Activated effector memory CD4-positive, alpha-beta T cell treated with Interleukin-2 at 50 U/mL for 16 hours (primary cell): ENCODE data around the gene OR6B2.
"Not testable (repeated sequence)": the region's sequence is repeated elsewhere in the genome, so short reads cannot be mapped to it uniquely, and the experiment has no call there.

ENCODE experiments used
- DNase-seq: peaks from one replicate; pipeline ENCODE4 v3.0.0-alpha.2; 2020

The OR6B2 gene

DNA sequence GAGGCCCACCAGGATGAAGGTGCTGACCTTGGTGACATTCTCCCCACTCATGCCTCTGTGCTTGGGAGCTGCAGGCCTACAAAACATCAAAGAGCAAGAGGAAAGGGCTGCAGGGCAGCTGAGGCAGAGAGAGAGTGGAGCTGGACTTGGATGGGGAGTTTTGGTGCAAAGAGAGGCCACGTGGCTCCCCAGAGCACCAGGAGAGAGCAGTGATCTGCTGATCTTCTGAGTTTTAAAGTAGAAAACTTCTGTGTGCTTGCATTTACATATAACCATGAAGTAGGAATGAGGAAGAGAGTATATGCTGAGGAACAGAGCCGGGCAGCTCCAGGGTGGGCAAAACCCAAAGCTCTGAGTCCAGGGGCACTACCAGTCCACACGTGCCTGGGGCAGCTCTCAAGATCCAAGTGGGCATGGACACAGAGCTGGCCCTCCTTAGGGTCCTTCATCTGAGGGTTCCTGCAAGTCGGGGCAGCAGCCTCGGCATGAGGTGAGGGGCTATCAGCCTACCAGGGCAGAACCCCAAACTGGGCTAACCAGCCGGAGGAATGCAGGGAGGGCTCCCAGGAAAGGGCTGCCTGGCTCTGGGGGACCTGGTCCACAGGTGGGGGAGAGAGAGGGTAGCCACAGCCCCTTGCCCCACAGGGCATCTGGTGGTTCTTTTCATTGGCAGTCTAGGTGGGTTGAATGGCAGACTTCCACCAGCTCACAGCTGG is at the start of gene OR6B2:
OR6B2 (minus strand) TSS at position 51 of the 716 bp plus-strand sequence; CDS start at position 51, 0 bp downstream.
- no peak for DNase-seq

DNA sequence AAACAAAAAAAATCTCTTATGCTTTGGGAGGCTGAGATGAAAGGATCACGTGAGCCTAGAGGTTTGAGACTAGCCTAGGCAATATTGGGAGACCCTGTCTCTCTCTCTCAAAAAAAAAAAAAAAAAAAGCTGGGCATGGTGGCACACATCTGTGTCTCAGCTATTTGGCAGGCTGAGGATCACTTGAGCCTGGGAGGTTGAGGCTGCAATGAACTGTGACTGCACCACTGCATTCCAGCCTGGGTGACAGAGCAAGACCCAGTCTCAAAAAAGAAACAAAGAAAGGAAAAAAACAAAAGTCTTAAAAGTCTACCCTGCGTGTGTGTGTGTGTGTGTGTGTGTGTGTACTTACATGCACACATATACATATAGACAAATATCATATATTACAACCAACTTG is 48.4 kb upstream of the OR6B2 start:
- no peak for DNase-seq

DNA sequence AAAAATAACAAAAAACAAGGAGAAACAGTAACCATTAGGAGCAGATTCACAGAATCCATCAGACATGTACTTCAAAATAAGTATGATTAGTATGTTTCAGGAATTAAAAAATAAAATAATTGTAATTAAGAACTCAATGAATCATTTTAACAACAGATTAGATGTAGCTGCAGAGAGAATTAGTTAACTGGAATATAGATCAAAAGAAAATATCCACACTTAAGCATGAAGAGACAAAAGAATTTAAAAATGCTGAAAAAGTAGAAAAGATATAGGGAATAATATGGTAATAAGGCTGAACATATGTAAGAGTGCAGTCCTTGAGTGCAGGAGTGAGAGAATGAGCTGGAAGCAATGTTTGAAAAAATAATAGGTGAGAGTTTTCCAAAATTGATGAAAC is 47.2 kb upstream of the OR6B2 start:
- DNase-seq, result no peak

DNA sequence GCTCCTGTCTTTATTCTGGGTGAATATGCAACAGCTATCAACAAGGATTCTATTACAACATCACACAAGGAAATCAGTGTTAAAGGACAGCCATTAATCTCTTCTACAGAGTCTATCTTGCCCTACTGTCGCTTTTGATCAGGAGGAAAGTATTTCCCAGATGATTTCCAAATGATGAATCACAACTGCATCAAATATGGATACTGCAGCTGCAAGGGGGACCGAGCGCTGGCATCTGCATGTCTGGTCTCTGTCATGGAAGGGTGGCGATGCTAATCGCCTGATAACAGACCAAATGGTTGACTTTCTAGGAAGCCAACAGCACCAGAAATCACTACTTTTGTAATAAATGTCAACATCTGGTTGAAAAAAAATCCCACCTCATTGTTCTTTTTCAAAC is 44.3 kb upstream of the OR6B2 start:
- no peak for DNase-seq

DNA sequence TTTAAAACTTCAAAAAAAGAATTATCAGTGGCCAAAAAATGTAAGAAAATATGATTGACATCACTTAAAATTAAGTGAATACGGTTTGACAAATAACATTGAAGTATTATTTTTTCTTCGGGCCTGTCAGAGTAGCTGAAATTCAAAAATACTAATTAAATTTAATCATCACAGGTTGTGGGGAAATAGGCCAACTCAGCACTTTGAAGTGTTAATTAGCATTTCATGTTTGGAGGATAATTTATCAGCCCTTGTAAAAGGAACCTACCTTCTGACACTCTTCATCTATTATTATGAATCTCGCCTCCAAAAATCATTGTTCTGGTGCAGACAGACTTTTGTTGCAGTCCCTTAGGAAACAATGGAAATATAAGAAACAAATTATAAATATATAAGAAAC is 40.7 kb upstream of the OR6B2 start:
- no peak for DNase-seq

DNA sequence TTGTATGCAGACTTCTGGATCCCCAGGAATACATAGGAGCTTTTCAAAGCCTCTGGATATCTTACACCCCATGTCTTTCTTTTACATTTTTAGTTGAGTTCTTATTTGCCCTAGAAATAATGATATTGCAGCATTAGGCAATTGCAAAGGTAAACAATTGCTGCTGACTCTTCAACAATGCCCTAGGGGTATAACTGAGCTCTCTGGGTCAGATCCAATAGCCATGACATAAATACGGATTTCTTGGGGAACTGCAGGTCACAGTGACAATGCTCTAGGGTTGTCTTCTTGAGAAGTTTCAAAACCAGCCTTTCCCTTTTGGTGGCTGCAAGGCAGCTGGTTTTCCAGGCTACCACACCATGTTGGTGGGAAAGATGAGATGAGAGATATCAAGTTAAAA is 39.6 kb upstream of the OR6B2 start:
- no peak for DNase-seq

DNA sequence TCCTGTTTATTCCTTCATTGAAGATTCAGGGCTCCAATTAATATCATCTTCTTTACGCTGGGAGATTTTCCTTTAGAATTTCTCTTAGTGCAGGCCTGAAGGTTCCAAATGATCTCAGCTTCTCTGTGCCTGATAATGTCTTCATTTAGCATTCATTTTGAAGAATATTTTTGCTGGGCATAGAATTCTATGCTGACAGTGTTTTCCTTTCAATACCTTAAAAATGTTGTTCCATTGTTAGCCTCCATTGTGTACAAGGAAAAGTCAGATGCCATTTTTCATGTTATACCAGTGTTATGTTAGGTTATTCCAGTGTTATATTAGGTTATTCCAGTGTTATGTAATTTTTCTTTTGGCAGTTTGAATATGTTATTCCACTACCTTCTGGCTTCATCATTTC is 38.0 kb upstream of the OR6B2 start:
- no peak for DNase-seq

DNA sequence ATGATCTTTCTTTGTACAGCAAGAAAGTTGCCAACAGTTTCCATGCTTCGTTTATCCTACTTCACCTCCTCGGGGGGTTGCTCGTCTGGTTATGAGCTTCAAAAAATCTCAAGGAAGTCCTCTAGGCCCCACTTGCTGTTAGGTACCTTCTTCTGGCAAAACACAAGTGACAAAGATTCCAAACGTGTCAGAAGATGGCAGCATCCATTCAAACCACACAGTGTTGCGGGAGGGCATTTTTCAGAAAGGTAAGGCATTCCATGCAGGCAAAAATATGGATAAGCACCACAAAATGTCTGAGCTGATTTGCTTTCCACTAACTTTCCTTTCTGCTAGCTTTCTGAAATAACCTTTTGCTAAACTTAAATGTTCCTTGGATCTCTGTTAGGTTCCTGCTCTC is 36.3 kb upstream of the OR6B2 start:
- no peak for DNase-seq

DNA sequence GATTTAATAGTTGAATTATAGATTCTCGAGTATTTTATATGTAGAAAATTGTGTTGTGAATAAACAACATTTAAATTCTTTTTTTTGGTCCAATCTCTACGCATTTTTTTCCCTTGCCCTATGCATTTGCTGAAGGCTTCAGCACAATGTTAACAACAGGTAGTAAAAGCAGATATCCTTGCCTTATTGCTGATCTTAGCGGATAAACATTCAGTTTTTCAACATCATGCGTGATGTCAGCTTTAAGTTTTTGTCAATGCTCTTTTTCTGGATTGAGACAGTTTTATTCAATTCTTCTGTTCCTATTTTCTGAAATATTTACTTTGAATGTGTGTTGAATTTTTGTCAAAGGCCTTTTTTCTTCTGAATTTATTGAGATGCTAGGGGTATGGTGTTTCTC is 34.7 kb upstream of the OR6B2 start:
- no peak for DNase-seq

DNA sequence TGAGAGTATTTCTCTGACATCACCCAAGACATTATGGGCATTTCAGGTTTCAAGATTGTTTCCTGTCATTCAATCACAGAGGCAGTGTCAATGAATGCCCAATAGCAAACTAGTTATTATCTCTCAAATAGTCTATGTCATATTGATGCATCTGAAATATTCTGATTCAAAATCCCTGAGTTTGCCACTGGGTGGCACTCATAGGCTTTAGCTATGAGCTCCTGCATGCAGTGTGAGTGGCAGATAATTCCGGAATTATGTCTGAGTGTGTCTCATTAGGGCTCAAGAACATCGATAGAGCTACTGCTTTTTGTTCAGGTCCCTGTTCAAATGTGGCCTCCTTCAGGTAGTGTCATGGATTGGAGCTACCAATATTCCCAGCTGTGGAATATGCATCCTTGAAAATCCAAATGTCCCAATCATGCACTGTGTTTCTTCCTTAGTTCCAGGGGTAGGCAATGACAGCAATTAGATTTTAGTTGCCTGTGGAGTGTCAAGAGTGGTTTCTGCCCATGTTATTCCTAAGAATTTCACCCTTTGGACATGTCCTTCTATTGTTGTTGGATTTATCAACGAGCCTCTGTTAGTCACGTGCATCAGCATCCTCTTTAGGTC is 30.9 kb upstream of the OR6B2 start:
- DNase-seq, result no peak

DNA sequence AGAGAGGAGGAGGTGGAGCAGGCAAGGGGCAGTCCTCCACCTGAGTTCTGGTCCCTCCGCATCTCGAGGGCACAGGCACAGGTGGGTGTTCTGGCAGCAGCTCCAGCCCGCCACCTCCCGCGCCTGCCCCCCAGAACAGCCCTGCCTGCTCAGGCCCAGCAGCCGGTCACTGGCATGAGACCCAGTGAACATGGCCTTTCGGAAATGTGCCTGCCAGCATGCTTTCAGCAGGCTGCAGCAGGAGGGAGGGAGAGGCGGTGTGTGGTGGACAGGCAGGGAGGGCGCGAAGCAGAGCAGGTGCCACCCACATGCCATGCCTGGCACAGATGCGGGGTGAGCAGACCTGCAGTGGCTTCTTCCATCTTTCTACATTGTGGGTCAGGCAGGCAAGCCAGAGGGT is 26.4 kb upstream of the OR6B2 start:
- DNase-seq, result no peak

DNA sequence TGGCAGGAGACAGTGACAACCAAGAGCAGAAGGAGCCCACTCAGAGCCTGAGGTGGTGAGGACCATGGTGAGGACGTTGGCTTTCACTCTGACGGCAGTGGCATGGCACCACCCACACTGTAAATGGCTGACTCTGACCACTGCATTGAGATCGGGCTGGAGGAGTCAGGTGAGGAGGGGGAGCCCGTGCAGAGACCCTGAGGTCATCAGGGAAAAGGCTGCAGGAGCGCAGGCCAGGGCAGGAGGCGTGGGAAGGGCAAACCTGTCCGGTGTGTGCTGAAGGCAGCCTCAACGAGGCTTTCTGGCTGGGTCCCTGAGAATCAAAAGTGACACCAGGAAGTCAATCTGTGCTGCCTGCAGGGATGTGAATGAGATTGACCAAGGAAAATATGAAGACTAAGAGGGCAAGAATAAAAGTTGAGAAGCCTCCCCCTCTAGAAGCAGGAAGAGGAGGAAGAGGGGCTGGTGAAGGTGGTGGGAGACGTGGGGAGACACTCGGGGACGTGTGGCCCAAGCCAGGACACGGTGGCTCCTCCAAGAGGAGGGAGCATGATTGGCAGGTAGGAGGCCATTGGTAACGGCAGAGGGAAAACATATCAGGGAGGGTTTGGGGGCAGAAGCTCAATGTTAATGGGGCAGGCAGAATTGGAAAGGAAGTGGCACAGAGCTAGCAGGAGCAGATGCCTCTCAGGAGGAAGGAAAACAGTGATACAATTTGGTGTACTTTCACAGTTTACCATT is 25.1 kb upstream of the OR6B2 start:
- no peak for DNase-seq

DNA sequence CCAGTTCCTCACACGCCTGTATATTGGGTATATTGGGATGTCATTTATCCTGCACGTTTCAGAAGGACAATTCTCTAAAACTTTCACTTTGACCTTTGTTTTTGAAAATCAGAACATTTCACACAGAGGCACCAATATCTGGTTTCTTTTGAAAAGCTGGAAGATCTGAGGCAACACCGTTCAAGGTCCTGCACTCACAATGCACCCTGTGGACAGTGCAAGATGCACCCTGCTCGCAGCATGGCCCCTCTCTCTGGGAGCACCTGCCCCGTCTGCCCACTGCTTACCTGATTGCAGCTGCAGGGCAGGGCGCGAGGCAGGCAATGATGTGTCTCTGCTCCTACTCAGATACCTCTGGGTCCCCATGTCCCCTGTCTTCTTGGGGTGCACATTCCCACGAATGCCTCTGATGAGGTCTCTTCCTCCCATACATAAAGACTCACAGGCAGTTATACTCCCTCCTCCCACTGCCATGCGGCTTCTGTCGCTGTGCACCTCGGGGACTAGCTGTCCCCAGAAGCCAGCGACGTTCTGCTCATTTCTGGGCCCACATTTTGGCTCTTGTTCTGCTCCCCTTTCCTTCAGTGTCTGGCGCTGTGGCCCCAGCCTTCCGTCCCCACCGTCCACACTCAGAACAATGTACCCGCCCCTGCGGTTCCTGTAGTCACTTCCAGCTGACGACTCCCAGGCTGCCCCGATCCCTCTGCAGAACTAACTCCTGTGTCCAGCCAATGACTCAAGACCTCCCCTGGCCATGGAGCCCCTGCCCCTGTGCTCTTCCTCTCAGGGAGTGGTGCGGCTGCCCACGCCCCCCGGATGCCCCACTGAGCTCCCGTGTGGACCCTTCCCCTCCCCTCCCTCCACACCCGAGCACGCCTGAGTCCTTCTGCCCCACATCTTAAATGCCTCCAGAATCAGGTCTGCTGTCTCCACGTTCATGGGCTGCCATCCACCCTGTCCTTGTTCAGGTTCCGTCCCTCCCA is 23.2 kb upstream of the OR6B2 start, which contains the start of gene OR6B3:
OR6B3 (minus strand) TSS at position 349 of the 983 bp plus-strand sequence.
- DNase-seq, result no peak

DNA sequence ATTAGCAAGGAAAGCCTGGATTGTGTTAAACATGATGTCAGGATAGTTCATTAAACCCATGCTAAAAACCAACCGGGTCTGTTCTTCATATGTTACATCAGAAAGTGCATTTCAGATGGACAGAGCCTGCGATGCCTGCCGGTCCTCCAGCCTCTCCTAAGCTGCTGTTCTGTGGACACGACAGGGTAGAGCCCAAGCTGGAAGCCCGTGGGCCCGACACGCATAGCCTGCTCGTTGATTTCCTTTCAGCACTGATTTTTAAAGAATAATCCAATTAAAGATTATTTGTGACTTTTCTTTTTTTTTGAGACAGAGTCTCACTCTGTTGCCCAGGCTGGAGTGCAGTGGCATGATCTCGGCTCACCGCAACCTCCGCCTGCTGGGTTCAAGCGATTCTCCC is 22.3 kb upstream of the OR6B2 start:
- DNase-seq, result no peak

DNA sequence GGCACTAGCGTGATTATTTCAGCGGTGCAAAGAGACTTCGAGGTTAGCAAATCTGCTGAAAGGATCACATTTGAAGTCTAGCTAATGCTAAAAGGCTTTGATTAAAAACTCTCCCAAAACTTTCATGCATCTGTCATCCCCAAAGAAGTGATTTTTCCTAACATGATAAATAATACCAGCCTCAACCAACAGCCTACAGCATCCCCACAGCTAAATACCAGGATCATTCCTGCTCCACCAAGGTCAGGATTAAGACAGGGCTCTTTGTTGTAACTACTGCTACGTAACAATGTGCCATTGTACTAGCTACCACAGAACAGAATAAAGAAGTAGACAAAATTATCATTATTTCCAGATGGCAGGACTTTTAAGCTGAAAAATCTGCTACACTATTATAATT is 21.5 kb upstream of the OR6B2 start:
- DNase-seq, result no peak

DNA sequence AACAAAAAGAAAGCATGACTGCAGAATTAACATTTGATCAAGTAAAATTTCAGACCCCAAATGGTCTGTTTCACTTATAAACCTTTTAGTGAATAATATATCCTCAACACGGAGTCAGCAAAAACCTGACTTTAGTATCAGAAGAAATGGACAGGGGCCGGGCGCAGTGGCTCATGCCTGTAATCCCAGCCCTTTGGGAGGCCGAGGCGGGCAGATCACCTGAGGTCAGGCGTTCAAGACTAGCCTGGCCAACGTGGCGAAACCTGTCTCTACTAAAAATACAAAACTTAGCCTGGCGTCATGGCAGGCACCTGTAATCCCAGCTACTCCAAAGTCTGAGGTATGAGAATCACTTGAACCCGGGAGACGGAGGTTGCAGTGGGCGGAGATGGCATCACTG is 20.0 kb upstream of the OR6B2 start:
- no peak for DNase-seq

DNA sequence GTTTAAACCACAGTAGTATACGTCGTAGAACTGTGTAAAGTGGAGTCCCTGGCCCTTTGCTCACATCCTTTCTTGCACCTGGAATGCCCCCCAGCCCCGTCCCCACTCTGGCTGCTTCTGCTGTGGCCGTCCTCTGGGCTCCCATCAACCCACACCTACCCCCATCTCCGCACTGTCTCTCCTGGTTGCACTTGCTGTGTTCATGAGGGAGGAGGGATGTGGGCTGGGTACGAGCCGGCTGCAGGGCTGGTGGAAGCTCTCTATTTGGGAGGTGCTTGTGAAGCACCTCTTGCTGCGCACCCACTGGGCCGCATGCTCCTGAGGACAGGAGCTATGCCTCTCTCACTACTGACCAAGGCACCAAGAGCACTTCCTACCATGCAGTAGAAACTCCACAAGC is 18.0 kb upstream of the OR6B2 start:
- no peak for DNase-seq

DNA sequence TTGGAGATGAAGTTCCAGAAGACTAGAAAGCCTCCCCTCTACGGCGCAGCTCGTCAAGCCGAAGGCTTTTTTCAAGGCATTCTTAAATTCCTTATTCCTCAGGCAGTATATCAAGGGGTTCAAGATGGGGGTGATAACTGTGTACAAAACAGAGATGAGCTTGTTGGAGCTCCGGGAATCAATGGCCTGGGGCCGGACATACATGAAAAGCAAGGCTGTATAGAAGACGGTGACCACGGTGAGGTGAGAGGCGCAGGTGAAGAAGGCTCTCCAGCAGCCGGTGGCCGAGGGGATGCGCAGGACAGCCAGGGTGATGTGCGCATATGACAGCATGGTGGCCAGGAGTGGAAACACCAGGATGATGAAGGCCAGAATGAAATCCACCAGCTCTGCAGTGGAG is 14.9 kb upstream of the OR6B2 start:
- DNase-seq, result no peak

DNA sequence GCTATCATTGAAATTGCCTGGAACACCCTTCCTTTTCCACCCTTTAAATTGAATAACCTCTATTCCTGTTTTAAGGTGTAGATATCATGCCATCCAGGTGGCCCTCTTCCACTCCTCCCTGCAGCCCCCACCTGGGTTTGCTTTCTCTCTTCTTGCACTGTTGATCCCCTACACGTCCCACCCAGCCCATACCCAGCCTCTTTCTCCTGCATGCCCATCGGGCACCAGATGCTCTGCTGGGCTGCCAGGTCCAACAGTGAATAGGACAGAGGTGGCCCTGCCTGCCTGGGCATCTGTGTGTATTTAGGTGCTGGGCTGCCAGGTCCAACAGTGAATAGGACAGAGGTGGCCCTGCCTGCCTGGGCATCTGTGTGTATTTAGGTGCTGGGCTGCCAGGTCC is 13.9 kb upstream of the OR6B2 start:
- not testable (repeated sequence) for DNase-seq

DNA sequence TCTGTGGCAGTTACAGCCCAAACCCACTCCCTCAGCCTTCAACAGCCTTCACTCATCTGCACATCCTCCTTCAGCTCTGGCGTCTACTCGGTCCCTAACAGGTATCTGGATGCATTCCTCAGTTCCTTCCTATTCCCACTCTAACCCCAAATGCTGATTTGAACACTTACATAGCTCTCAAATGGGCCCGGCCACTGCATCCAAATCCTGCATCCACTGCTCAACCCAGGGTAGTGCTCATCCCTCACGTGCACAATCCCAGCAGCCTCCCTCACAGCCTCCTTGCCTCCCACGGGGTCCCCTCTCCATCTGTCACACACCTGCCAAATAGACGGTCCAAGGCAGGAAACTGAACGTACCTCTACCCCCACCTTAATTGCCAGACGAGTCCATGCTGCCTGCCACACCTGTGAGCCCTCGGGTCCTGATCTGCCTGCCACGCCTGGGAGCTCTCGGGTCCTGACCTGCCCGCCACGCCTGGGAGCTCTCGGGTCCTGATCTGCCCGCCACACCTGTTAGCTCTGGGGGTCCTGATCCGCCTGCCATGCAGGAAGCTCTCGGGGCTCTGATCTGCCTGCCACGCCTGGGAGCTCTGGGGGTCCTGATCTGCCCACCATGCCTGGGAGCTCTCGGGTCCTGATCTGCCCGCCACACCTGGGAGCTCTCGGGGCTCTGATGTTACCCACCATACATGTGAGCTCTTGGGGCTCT is 13.2 kb upstream of the OR6B2 start:
- DNase-seq, result no peak

DNA sequence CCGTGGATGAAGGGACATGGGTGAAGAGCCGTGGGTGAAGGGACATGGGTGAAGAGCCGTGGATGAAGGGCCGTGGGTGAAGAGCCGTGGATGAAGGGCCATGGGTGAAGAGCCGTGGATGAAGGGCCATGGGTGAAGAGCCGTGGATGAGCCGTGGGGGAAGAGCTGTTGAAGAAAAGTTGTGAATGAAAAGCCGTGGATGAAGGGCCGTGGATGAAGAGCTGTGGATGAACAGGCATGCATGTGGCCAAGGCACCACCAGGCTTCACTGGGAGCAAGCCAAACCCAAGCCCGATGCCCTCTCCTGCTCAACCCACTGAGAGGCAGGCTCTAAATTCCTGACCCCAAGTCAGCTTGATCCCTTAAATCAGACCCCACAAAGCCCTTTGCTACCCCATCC is 12.5 kb upstream of the OR6B2 start:
- DNase-seq, result no peak

DNA sequence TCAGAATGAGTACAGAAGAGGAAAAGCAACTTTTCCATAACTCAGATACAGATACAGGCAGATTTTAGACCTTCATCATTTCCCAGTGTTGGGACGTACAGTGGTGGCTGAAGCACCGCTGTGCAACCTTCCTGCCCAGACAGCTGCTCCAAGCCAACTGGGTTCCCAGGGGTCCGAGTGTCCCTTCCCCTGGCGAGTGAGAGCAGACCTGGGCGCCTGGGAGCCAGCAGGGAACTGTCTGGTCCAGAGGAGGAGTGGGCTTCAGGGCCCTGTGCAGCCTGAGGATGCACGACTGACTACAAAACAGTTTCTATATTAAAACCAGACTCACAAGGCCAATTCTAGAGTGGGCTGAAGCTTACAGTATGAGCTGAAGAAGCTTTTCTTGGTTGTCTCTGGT is 11.1 kb upstream of the OR6B2 start:
- no peak for DNase-seq
